GM10266 (cell line): ENCODE results near the gene MPL.

Experiments
- DNase-seq: peaks from one replicate; pipeline ENCODE4 v3.0.0; 2012; ENCODE audit errors: extremely low spot score
- TF ChIP-seq, protein P1 (sequence below): IDR thresholded peaks from 2 replicates; pipeline ENCODE4 v1.5.1; 2012; ENCODE audit warnings: mild to moderate bottlenecking, low read depth; ENCODE audit not compliant: control insufficient read depth, insufficient read depth; ENCODE audit errors: missing control alignments

Gene MPL

GRCh38 chr1:43306688-43307457, 30.7 kb upstream of the MPL start:
- no peak for DNase-seq
- TF ChIP-seq, protein P1, sequence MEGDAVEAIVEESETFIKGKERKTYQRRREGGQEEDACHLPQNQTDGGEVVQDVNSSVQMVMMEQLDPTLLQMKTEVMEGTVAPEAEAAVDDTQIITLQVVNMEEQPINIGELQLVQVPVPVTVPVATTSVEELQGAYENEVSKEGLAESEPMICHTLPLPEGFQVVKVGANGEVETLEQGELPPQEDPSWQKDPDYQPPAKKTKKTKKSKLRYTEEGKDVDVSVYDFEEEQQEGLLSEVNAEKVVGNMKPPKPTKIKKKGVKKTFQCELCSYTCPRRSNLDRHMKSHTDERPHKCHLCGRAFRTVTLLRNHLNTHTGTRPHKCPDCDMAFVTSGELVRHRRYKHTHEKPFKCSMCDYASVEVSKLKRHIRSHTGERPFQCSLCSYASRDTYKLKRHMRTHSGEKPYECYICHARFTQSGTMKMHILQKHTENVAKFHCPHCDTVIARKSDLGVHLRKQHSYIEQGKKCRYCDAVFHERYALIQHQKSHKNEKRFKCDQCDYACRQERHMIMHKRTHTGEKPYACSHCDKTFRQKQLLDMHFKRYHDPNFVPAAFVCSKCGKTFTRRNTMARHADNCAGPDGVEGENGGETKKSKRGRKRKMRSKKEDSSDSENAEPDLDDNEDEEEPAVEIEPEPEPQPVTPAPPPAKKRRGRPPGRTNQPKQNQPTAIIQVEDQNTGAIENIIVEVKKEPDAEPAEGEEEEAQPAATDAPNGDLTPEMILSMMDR: no peak

- TF ChIP-seq, protein P1: no peak
Measured at GRCh38 chr1:43307458-43308158, 30.0 kb upstream of the MPL start.

GRCh38 chr1:43308635-43309404, 28.8 kb upstream of the MPL start:
- TF ChIP-seq, protein P1: no peak
- no peak for DNase-seq

More at GRCh38 chr1:43307458-43308158, 30.0 kb upstream of the MPL start:
- DNase-seq: no peak

DNA sequence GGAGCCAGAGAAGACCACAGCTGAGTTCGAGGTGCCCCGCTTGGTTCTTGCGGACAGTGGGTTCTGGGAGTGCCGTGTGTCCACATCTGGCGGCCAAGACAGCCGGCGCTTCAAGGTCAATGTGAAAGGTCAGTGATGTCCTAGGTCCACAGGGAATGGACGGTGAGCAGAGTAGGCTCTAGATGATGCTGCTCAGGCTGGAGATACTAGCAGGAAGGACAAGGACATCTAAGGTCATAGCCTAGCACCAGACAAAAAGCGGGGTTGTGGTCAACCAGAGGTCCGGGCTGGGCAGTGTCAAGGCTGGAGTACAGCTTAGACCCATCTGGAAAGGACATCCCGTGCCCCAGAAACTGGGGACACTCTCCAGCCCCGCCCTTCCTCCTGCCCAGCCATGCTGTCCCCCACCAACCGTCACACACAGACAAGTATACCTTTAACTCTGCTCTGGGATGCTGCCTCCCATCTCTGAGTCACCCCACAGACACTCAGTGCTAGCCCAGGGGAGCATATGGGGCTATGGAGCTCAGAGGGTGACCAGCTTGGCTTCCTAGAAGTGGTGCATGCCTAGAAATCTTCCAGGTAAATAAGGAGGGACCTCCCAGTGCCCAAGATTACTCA, 28.1 kb upstream of the MPL start:
- TF ChIP-seq, protein P1: no peak
- DNase-seq: no peak

GRCh38 chr1:43311521-43311920, 26.1 kb upstream of the MPL start:
- TF ChIP-seq, protein P1: no peak
- DNase-seq: no peak

- DNase-seq: no peak
- TF ChIP-seq, protein P1: no peak
Measured at GRCh38 chr1:43312212-43312623, 25.4 kb upstream of the MPL start.
